Retinal pigment epithelial cell (primary cell): ENCODE measurements around the gene OMA1.

Source experiments
- DNase-seq: peaks from one replicate; pipeline ENCODE4 v3.0.0-alpha.2; 2010; ENCODE audit warnings: low read depth
- H3K4me3 ChIP-seq: 2 replicates; pipeline ENCODE4 v1.5.1; 2011; ENCODE audit warnings: mild to moderate bottlenecking, low read length, control low read depth, moderate library complexity
- TF ChIP-seq, protein P1 (sequence below): conservative IDR thresholded peaks from 2 replicates; pipeline ENCODE4 v1.5.1; 2011; ENCODE audit warnings: low read depth, low read length, control low read depth, inconsistent platforms

Gene OMA1

DNA sequence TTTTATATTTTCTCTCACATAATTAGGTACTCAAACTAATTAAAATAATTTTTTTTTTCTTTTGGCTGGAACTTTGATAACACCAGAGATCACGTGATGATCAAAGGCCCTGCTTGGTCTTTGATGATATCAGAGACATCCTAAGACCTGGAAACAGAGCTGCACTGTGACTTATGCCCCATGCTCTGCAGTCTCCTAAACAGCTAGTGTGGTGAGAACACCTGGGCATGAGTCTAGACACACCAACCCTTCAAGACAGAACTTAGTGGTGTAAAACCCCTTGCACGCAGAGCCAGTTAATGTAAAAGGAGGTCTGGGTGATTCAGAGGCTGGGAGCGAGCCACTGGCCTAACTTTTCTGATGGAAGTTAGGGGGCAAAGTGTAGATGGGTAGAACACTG lies 70.3 kb downstream of the OMA1 start:
- H3K4me3 ChIP-seq = no peak overlapping the region
- TF ChIP-seq, protein P1, sequence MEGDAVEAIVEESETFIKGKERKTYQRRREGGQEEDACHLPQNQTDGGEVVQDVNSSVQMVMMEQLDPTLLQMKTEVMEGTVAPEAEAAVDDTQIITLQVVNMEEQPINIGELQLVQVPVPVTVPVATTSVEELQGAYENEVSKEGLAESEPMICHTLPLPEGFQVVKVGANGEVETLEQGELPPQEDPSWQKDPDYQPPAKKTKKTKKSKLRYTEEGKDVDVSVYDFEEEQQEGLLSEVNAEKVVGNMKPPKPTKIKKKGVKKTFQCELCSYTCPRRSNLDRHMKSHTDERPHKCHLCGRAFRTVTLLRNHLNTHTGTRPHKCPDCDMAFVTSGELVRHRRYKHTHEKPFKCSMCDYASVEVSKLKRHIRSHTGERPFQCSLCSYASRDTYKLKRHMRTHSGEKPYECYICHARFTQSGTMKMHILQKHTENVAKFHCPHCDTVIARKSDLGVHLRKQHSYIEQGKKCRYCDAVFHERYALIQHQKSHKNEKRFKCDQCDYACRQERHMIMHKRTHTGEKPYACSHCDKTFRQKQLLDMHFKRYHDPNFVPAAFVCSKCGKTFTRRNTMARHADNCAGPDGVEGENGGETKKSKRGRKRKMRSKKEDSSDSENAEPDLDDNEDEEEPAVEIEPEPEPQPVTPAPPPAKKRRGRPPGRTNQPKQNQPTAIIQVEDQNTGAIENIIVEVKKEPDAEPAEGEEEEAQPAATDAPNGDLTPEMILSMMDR = no peak
- DNase-seq = no peak

GRCh38 chr1:58469476-58469875 lies 77.0 kb downstream of the OMA1 start:
- no peak overlapping the region for H3K4me3 ChIP-seq
- TF ChIP-seq, protein P1 = no peak
- no peak for DNase-seq

DNA sequence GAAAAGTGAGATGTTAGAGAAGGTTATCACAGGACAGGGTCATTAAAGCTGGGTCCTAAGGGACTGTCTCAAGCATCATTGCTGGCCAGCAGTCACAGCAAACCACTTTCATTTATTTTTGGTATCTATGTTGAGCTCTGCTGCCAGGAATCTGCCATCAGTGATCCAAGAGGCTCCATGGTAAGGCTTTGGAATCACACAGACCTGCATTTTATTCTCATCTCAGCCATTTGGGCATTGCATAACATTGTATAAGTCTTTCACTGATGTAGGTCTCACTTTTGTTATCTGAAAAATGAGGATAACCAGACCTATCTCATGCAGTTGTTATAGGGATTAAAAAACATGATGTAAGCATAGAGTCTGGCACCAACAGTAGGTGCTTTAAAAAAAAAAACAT lies 77.5 kb downstream of the OMA1 start:
- DNase-seq = no peak
- TF ChIP-seq, protein P1 = no peak
- H3K4me3 ChIP-seq = no peak overlapping the region

- TF ChIP-seq, protein P1 = no peak
- no peak overlapping the region for H3K4me3 ChIP-seq
- DNase-seq = no peak
These were observed 77.9 kb downstream of the OMA1 start for GRCh38 chr1:58468612-58469011.

DNA sequence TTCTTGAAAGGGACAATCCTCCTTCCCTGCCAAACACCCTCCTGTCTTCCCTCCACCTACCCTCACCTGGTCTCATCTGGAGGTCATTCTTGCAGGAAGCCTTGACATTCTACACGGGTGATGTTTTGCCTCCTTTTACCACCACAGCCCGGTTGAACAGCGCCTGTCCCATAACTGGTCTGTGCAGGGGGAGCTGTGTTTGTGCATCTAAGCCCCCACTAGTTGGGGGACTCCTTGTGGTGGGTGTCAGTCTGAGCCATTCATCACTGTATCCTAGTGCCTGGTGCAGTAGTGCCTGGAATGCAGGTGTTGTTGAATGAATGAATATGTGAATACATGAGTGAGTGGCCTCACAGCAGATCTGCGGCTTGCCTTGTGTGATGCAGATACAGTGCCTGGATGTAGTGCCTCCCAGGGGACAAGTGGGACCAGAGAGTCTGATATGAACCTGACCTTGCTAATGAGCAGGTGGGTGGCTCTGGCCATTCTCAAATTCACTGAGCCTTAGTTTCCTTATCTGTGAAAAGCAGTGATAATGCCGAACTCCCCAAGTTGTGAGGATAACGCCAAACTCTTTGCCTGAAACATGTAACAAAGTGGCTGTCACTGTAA lies 79.8 kb downstream of the OMA1 start:
- TF ChIP-seq, protein P1 = no peak
- no peak for DNase-seq

GRCh38 chr1:58465825-58466629 lies 80.5 kb downstream of the OMA1 start:
- DNase-seq = no peak

More for the DNA sequence above, 79.8 kb downstream of the OMA1 start:
- no peak overlapping the region for H3K4me3 ChIP-seq

More at GRCh38 chr1:58465825-58466629, 80.5 kb downstream of the OMA1 start:
- TF ChIP-seq, protein P1 = no peak
- no peak overlapping the region for H3K4me3 ChIP-seq
